H4 (cell line): ENCODE measurements around the gene COL17A1. TPM values are rescaled to one million over a fixed set of nuclear protein-coding genes. Genes with fewer than 3 reads are reported as not detected.
A peak's percentile ranks its signal among the peaks of the same experiment; 100 is the strongest.

Experiments used
- DNase-seq: peaks from one replicate; pipeline ENCODE4 v3.0.0-alpha.2; 2015; ENCODE audit warnings: low spot score
- total RNA-seq: library from RNA; depleted of rRNA; stranded (reverse); fragments of >200 nt; shearing (Covaris generic); gene quantifications from 2 replicates; pipeline ENCODE4 v1.2.3, GENCODE V29; 2014

The COL17A1 gene
- total RNA-seq, 1 experiment from 2014 or later: not detected

DNA sequence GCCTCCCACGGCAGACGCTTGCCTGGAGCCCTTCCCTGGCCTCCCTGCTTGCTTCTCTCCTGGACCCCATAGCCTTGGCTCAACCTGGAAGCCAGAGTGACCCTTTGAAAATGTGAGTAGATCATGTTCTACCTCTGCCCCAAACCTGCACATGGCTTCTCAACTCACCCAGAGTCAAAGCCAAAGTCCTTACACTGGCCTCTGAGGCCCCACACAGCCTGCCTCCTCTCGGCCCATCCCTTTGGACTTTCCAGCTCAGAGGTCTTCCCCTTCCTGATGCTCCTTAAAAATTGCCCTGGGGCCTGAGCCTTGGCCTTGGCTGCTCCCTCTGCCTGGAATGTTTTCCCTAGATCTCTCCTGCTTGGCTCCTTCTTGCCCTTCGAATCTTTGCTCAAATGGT is 32.5 kb downstream of the COL17A1 start:
- no peak for DNase-seq

DNA sequence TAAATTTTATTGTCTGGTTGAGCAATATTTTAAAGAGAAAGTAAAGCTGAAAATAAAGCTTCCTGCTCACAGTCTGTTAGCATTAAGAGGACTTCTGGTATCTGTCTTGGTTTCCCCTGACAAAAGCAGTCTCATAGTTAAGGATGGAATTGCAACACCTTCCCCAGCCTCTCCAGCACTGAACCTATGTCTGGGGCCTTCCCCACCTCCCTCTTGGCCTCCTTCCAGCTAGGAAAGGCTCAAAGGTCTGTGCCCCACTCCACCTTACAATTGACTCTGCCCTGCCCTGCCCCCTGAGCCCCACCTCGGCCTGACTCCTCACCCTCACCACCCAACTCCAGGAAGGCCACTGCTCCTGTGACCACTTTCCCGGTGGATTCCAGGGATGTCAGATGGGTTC is 33.2 kb downstream of the COL17A1 start:
- no peak for DNase-seq

DNA sequence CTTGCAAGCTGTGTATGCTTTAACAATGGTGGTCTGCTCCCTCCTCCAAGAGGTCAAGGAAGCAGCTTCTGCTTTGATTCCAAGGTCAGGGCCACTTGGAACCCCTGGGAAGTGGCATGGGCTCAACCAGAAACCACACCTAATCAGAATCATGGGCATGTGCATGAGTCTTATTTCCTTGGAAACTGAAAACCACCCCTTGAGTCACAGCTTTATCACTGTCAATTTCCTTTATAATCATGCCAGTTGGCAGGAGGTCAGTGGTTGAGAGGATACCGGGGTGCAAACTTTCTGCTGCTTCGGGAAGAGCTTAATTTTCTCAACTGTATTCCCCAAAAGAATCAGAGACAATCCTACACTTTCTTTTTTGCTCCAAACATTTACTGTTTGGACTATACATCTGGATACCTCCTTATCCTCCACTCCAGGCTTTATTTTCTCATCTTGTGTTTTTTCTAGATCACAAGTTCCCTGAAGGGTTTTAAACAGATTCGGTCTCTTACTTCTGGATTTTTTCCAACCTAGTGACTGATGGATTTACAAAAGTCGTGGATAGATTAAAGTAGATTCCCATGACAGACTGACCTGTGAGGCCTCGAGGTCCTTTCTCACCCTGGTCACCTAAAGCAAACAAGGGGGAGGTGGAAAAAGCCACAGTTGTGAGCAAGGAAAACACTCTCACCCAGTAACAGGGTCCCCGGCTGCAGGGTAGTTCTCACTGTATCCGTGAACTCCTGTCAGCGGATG is 36.0 kb downstream of the COL17A1 start:
- no peak for DNase-seq

DNA sequence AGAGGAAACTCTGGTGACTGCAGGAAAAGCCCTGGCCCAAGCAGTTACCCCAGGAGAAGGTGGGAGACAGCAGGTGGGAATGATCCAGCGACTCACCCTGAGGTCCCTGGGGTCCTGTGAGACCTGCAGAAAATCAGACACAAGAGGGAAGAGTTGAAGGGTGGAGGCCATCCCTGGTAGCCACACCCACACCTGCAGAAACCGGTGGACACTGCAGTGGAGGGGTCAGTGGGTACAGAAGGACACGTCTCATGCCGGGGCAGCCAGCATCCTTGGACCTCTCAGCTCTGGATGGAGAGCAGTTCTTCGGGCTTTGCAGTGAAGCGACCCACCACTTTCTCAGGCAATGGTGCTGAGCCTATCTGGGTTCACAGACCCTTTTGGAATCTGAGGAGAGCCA is 39.0 kb downstream of the COL17A1 start:
- DNase-seq: no peak

DNA sequence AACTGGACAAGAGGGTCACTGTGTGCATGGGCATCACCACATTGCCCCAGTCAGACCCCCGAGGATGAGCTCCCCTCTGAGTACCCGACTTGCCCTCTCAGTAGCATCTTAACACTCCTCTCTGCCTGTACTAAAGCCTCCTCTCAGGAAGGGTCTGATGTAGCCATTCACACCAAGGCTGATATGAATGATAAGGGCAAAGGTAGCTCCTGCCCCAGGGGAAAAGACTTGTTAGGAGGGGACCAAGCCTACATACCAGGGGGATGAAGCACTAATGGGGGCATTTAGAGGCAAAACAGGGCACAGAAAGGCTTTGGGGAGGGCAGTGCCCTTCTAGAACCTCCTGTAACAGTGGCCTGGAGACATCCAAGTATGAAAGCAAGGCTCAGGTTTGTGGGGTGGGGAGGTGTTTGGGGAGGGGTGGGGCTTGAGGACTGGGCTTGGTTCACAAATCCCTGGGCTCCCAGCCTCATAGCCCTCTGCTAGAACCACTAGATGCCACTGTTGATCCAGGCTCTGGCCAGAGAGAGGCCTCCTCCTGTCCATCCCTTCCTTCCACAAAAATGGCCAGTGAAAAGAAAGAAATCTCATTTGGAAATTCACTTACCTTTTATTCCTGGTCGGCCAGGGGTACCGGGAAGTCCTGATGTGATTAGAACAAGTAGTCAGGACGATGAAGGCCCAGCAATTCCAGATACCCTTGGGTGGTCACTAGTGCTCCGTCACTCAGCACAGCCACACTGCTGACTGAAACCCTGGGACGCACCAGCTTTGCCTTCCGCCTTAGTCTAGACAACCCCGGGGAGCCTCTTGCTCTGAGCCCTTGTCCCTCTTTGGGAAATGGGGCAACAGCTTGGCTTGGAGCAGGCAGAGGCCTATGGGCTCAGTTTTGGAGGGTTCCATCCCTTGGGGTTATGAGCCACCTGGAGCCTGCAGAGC is 40.3 kb downstream of the COL17A1 start:
- DNase-seq: peak; percentile 19

DNA sequence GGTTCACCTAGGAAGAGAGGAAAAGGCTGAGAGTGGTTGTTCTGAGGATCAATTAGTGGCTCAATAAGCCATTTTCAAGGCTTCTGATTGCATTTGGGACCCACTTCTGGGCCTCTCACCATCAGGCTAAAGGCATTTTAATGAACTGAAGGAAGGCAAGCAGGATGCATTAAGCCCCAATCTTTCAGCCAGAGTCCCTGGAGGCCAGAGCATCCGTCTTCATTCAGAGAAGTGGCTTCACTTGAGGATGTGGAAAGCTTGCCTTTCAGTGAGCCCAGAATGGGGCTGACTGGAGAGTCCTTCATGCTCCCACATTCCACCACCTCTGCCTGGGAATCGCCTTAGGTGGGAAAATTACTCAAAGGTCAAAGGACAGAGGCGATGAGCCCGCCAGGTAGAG is 41.8 kb downstream of the COL17A1 start:
- DNase-seq: no peak

DNA sequence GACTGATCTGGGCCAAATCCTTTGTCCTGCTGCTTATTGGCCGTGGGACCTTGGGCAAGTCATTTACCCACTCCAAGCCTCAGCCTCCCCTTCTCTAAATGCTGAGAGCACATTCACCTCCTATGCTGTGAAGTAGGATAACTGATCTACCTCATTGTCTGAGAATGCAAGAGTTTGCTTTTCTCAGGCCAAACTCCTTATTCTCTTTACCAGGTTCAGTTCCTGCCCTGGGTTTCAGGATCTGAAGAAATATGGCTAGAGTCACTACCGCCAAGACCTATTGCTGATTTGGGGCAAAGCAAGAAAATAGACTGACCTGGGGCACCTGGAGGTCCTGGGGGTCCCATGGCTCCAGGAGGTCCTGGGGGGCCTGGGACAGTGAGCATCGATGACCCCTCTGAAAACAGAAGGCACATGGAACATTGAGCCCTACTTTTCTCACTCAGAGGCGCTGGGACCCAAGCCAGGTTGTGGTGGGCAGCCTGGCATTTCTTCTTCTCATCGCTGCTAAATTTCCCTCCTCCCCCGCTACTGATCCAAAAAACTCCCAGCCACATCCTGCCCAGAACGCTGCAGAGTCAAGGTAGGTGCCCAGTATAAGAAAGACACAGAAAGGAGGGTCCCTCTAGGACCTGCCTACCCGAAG is 42.4 kb downstream of the COL17A1 start:
- DNase-seq: no peak

DNA sequence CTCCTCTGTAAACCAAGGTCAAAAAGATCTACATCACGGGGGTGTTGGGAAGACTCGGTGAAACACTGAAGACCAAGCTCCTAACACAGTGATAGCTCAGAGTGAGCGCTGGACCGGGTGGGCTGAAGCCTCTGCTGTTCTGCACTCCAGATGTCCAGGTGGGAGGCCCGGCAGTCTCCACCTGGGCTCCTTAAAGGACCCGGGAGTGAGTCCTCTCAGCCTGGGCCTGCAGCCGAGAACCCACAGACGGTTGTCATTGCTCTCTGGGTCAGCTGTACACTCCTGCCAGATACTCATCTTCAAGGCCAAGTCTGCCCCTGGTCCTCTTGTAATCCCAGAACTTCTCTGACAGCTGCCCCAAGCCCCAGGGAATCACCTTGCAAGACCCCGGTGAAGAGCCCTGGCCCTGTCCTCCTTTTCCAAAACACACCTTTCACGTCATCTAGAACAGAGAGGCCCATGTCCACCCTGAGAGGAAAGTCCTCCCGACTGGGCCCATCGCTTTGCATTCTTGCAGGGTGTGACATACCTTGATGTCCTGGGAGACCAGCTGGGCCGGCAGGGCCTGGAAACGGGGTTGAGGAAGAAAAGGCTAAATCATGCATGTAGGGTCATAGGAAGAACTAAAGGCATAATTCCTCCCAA is 43.7 kb downstream of the COL17A1 start:
- DNase-seq: no peak

DNA sequence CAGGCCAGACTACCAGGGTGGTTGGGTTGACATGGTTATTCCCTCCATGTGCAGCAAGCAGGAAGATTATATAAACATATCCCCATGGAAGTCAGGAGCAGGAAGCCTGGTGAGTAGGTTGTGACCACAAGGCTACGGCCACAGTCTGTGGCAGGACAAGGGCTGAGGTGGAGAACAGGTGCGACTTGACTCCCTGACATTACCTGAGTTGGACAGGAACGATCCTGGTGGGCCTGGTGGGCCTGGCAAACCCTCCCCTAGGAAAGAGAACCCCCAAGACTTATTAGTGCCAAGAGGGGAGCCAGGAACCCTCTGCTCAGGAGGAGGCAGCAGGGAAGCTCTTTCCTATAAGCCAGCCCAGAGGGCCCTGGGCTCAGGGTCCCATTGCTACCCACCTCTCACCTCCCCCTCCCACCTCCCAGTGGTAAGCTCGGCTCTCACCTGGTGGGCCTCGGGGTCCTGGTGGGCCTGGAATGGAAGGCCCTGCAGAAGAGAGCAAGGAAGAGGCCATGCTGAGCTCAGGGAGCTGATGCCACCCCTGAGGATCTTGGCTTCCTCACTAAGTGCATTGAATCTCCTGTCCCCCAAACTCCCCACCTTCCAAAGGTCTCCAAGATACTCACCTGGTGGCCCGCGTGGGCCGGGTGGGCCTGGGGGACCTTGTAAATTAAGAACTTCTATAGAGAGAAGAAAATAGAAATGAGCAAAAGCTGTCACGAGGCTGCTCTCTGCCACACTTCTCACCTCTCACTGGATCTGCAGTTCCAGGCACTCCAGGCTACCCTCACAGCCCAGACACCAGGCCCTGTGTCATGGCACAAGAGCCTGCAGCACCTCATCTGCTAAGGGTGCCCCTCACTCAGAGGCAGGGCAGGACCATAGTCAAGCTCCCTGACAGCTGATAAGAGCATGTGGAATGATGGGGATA is 44.6 kb downstream of the COL17A1 start:
- no peak for DNase-seq

DNA sequence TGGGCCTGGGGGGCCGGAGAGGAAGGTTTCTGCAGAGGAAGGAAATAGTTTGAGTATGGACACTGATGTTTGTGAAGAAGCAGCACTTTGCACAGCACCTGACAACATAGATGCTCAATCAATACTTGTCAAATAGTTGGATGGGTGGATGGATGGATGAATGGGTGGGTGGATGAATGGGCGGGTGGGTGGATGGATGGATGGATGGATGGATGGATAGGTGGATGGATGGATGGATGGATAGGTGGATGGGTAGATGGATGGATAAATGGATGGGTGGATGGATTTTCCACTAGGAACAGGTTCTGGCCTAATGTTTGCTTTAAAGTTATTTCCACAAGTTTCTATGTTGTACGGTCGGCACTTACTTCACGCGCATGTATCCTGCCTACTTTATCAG is 45.3 kb downstream of the COL17A1 start:
- no peak for DNase-seq

DNA sequence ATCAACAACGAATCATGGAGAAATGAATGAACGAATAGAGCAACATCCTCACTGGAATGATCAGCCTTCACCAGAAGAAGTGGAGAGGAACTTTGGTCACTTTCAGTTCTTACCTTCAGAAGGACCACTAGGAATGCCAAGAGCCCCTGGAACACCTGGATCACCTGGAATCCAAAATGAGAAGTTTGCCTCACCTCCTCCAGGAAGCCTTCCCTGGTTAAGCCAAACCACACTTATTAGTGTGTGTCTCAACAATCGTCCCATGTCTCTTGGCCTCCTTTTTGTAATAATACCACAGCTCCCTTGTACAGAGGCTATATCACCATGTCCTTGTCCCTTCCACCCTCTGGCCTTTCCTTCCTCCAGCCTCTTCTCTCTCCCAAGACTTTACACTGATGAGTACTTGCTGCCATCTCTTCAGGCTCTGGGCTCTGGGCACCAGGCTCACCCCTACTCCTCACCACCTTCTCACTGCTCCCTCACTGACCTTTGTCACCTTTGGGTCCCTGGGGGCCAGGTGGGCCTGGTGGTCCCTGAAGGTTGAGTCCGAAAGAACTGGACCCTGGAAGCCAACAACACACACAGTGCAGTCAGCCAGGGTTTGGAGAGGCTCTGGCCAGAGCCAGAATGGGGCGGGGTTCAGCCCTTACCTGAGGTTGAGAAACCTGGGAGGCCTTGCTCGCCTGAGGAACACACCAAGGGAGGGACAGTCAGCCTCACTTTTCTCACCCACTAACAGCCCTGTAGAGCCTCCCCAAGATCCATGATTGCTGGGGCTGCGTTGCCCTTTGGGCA is 46.5 kb downstream of the COL17A1 start:
- DNase-seq: no peak

DNA sequence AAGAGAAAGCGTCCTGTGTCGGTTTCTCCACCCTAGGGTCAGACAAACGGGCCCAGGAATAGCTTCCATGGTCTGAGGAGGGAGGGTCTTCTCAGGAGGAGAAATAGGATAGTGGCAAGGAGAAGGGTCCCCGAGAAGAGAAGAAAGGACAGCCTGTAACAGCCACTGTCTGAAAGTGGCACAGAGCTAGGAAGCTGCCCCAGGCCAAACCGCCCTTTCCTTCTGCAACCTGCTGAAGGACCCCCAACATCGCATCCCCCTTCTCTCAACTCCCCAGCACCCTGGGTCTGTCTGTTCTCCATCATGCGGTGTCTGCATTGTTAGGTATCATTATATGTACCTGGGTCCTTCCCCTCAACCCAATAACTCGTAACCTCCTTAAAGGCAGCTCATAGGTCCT is 47.1 kb downstream of the COL17A1 start:
- DNase-seq: no peak

DNA sequence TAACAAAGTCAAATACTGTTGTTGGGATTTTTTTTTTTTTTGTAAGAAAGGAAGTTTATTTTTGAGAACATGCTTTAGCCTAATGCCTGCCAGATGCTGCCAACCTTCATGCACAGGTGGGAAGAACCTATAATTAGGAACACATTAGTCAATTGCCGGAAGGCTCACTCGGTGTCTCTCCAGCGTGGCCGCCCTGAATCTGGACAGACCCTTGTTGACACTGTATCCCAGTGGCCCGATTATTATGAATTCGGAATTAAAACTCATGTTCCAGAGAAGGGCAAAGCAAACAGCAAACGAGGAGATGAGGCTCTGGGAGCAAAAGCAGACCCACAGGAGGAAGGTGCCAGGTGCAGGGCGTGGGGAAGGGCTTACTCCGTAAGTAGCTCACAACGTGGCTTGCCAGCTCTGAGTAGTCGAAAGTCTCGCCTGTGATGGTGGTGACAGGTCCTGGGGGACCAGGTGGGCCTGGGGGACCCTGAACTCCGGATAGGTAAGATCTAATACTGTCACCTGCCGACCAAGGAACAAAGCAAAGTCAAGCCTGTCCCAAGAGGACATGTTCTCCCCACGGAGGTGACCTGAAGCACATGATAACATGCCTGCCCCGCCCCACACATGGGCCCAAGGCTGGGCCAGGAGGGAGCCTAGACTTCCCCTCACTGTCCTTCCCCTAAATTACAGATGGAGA is 48.3 kb downstream of the COL17A1 start:
- DNase-seq: no peak

DNA sequence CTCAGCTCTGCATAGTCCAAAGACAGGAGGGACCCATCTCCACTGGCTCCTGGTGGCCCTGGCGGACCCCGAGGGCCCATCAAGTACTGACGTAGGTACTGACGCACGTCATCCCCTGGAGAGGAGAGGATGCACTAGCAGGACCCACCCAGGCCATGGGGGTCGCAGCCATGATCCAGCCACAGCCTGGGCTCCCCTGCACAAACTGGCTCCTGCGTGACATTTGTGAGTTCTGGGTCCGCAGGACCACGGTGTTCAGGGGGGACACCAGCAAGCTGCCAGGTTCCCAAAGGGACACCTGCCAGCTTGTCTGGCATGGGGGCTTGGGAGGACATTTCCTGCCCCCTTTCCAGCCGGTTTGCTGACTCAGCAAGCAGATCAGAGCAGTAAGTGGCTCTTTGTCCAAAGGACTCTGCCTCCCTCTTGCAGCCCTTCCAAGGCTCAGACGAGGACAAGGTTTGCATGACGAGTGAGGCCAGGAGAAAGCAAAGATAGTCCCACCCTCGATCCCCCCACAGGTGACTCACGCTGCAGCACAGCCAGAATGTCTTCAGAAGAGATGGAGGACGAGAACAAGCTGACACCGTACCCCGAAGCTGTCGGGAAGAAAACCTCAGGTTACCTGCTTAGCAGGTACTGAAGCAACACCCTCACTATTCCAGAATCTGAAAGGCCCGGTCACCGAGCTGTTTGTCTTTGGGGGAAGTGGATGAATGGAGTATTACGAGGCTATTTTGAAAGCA is 49.0 kb downstream of the COL17A1 start:
- DNase-seq: no peak

DNA sequence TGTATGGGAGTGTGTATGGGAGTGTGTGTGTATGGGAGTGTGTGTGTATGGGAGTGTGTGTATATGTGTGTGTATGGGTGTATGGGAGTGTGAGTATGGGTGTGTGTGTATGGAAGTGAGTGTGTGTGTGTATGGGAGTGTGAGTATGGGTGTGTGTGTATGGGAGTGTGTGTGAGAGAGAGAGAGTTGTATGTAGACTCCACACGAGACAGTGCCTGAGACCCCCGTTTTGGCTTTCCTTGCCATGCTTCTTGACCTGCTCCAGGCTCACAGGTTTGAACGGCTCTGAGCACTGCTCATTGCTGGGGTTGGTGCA is 49.7 kb downstream of the COL17A1 start:
- DNase-seq: no peak

DNA sequence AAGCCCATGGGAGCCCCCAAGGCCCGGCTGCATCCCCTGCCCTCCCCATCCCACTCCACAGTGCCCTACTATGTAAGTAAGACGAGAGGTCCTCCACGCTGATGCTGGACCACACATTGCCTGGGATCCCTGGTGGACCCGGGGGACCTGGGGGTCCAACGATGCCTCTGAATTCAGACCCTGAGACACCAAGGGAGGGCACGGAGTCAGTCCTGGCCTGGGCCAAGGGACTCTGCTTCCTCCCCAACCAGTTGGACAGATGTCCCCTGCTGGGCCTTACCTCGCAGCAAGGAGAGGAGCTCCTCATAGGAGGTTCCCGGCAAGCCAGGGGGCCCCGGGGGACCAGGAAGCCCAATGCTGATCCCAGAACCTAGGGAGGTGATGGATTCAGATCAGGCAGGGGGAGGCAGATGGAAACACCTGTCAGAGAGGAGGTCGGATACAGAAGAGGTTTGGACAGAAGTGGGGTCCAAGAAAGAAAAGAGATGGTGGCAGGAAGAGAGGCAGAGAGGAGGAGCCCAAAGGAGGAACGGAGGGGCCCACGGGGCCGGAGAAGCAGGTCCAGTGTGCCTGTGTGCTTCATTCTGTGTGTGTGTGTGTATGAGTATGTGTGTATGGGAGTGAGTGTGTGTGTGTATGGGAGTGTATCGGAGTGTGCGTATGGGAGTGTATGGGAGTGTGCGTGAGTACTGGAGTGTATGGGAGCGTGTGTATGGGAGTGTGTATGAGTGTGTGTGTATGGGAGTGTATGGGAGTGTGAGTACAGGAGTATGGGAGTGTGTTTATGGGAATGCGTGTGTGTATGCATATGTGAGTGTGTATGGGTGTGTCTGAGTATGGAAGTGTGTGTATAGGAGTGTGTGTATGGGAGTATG is 50.2 kb downstream of the COL17A1 start:
- no peak for DNase-seq

DNA sequence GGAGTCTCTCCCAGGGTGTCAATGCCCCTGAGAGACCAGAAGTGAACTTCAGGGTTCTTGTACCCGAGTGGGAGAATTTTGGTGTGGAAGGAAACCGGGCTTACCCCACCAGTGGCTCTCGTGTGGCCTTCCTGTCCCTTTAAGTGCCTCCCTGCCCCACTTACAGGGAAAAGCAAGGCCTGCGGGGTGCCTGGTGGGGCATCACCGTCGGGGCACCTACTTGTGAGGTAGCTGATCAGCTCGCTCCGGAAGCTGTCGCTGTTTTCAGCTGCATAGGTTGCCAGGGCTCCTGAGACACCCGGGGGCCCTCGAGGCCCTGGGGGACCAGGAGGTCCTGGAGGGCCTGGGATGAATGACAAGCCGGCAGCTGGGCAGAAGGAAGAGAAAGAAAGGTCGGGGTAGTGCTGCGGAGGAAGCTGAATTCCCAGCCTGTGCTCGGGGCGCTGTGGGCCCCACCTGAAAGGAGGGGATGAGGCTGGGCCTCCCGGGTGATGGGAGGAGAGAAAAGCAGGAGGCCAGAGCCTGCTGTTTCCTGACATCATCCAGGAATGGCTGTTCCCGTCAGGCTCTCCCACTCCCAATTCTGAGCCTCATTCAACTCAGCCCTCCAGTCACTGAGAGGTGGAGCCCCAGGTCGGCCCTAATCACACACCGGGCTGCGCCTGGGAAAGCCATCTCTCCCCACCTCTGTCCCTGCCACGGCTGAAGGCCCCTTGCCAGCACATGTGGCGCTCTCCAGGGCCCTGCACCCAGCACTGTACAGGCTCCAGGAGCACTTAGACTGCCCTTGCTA is 51.1 kb downstream of the COL17A1 start:
- DNase-seq: no peak
